Amniotic epithelial cell (primary cell): Measurements from ENCODE around the gene NR2C2AP.
A peak's percentile ranks its signal among the peaks of the same experiment; 100 is the strongest.

Experiments
- DNase-seq: peaks from one replicate; pipeline ENCODE4 v3.0.0-alpha.2; 2010; ENCODE audit warnings: low read depth

NR2C2AP gene

GRCh38 chr19:19214892-19215291, 11.7 kb upstream of the NR2C2AP start:
- DNase-seq, result peak; percentile 43

GRCh38 chr19:19214159-19214490, 10.9 kb upstream of the NR2C2AP start:
- no peak for DNase-seq

- no peak for DNase-seq
Measured at GRCh38 chr19:19213426-19214158, 10.4 kb upstream of the NR2C2AP start.

GRCh38 chr19:19212916-19213315, 9.7 kb upstream of the NR2C2AP start:
- no peak for DNase-seq

GRCh38 chr19:19211499-19212420, 8.5 kb upstream of the NR2C2AP start, which contains the start of gene NCAN:
NCAN (plus strand) TSS chr19:19211958; CDS start chr19:19216954, 4,996 bp downstream.
- DNase-seq, result no peak

GRCh38 chr19:19209372-19209771, 6.2 kb upstream of the NR2C2AP start:
- DNase-seq, result no peak

- no peak for DNase-seq
Measured at GRCh38 chr19:19207637-19208572, 4.7 kb upstream of the NR2C2AP start.

GRCh38 chr19:19206938-19207337, 3.7 kb upstream of the NR2C2AP start:
- no peak for DNase-seq

- DNase-seq, result no peak
Measured at GRCh38 chr19:19205416-19206410, 2.5 kb upstream of the NR2C2AP start.

GRCh38 chr19:19204181-19204580, 967 bp upstream of the NR2C2AP start:
- DNase-seq, result no peak

- no peak for DNase-seq
Measured at GRCh38 chr19:19202707-19203011, 555 bp downstream of the NR2C2AP start.

GRCh38 chr19:19201697-19202630, 1.2 kb downstream of the NR2C2AP start:
- DNase-seq, result no peak

GRCh38 chr19:19193926-19194325, 9.3 kb downstream of the NR2C2AP start:
- DNase-seq, result no peak

GRCh38 chr19:19192910-19193423, 10.2 kb downstream of the NR2C2AP start:
- DNase-seq, result no peak

GRCh38 chr19:19192078-19192882, 10.9 kb downstream of the NR2C2AP start, which contains the start of the genes BORCS8 and RFXANK:
BORCS8 (minus strand) TSS chr19:19192152; CDS start chr19:19192117, 35 bp downstream.
RFXANK (plus strand) TSS chr19:19192258; CDS start chr19:19193947, 1,689 bp downstream.
- peak; percentile 98 for DNase-seq

GRCh38 chr19:19191768-19192077, 11.5 kb downstream of the NR2C2AP start:
- DNase-seq, result no peak

GRCh38 chr19:19186742-19187141, 16.5 kb downstream of the NR2C2AP start:
- DNase-seq, result no peak

GRCh38 chr19:19185853-19186740, 17.1 kb downstream of the NR2C2AP start:
- DNase-seq, result peak; percentile 39
